Measurements from ENCODE around the gene CACTIN. TPM values are rescaled to one million over a fixed set of nuclear protein-coding genes. Genes with fewer than 3 reads are reported as not detected.

CACTIN gene
- total and polyA plus RNA-seq, 2 of the 8 experiments (the other 6 are each of a cell fraction or from before 2014, with no cell fraction given), result 25.8 to 29.9 TPM

GRCh38 chr19:3645726-3646125 lies 19.1 kb upstream of the CACTIN start (continued):
- no peak for TF ChIP-seq TAF1 (IDR thresholded peaks at IDR 0.05; ENCODE audit: low read depth, low read length)
- no peak for TF ChIP-seq TBP (IDR thresholded peaks at IDR 0.05; ENCODE audit: low read depth, low read length)
